Epidermal melanocyte (primary cell): ENCODE data around the gene PTTG1IP.

Experiments
- DNase-seq: peaks from one replicate; pipeline ENCODE4 v3.0.0; 2011; ENCODE audit warnings: low spot score; ENCODE audit not compliant: insufficient read length

The PTTG1IP gene

GRCh38 chr21:44909719-44910118 lies 36.2 kb upstream of the PTTG1IP start:
- no peak for DNase-seq

GRCh38 chr21:44908908-44909307 lies 35.4 kb upstream of the PTTG1IP start:
- no peak for DNase-seq

GRCh38 chr21:44907966-44908895 lies 34.7 kb upstream of the PTTG1IP start:
- no peak for DNase-seq

- no peak for DNase-seq
These were observed 33.9 kb upstream of the PTTG1IP start for GRCh38 chr21:44907225-44907965.

- DNase-seq: no peak
These were observed 32.2 kb upstream of the PTTG1IP start for GRCh38 chr21:44905728-44906090.

- DNase-seq: no peak
These were observed 31.7 kb upstream of the PTTG1IP start for GRCh38 chr21:44905016-44905727.

GRCh38 chr21:44904141-44904923 lies 30.8 kb upstream of the PTTG1IP start:
- no peak for DNase-seq

GRCh38 chr21:44903689-44904088 lies 30.2 kb upstream of the PTTG1IP start:
- DNase-seq: no peak

GRCh38 chr21:44903050-44903685 lies 29.7 kb upstream of the PTTG1IP start:
- no peak for DNase-seq

- no peak for DNase-seq
These were observed 29.0 kb upstream of the PTTG1IP start for GRCh38 chr21:44902268-44903049.

GRCh38 chr21:44901391-44902074 lies 28.0 kb upstream of the PTTG1IP start:
- no peak for DNase-seq

- DNase-seq: no peak
These were observed 27.2 kb upstream of the PTTG1IP start for GRCh38 chr21:44900559-44901251.

GRCh38 chr21:44899768-44900558 lies 26.5 kb upstream of the PTTG1IP start:
- DNase-seq: no peak

- DNase-seq: no peak
These were observed 25.6 kb upstream of the PTTG1IP start for GRCh38 chr21:44898851-44899767.

- no peak for DNase-seq
These were observed 24.6 kb upstream of the PTTG1IP start for GRCh38 chr21:44898011-44898488.

GRCh38 chr21:44897326-44898010 lies 24.0 kb upstream of the PTTG1IP start:
- DNase-seq: no peak
